PC-9 (cell line): ENCODE measurements around the gene ACSL4. TPM values are rescaled to one million over a fixed set of nuclear protein-coding genes. Genes with fewer than 3 reads are reported as not detected.

ENCODE experiments used
- BruUV-seq: library from RNA; stranded (reverse); fragments of 400-500 nt; replicated peaks from 2 replicates; lab custom pipeline; 2021; lab: Mats Ljungman, UMichigan
- CTCF ChIA-PET: fragments of 300-600 bp; sonication (Branson Sonifier 250); formaldehyde crosslinking; loops from one replicate; lab custom pipeline; 2022; ENCODE audit warnings: antibody characterized with exemption; lab: Charles Lee
- POLR2A ChIA-PET: fragments of 300-600 bp; sonication (Branson Sonifier 250); formaldehyde crosslinking; loops from one replicate; lab custom pipeline; 2022; ENCODE audit warnings: antibody characterized with exemption; ENCODE audit not compliant: unreplicated experiment; lab: Charles Lee
- DNase-seq, 2 experiments: peaks; one replicate each; pipeline versions ENCODE4 v3.0.0 to v3.0.0-alpha.2; 2015 to 2022; ENCODE audit warnings: mixed read lengths in 1 of 2
- H2AFZ ChIP-seq: fragments of 200-600 bp; sonication (generic); 2 replicates; pipeline ENCODE4 v1.8.1; 2017; ENCODE audit warnings: antibody characterized with exemption
- H3F3A ChIP-seq: fragments of 200-600 bp; sonication (generic); 2 replicates; pipeline ENCODE4 v1.8.1; 2017; ENCODE audit warnings: antibody characterized with exemption, mild to moderate bottlenecking, low read depth; ENCODE audit not compliant: insufficient read depth
- H3K27ac ChIP-seq: fragments of 200-600 bp; sonication (generic); 2 replicates; pipeline ENCODE4 v1.6.1; 2016; ENCODE audit warnings: mixed run types
- H3K27me3 ChIP-seq: fragments of 200-600 bp; sonication (generic); 2 replicates; pipeline ENCODE4 v1.6.1; 2016; ENCODE audit warnings: low read depth, mixed run types; ENCODE audit not compliant: insufficient read depth
- H3K36me3 ChIP-seq: fragments of 200-600 bp; sonication (generic); 2 replicates; pipeline ENCODE4 v1.6.1; 2016; ENCODE audit warnings: low read depth, mixed run types
- H3K4me1 ChIP-seq: fragments of 200-600 bp; sonication (generic); replicated peaks from 2 replicates; pipeline ENCODE4 v1.6.1; 2016; ENCODE audit warnings: mixed run types; ENCODE audit not compliant: insufficient read depth
- H3K4me2 ChIP-seq: fragments of 200-600 bp; sonication (generic); 2 replicates; pipeline ENCODE4 v1.6.1; 2017; ENCODE audit warnings: mixed run types
- H3K4me3 ChIP-seq: fragments of 200-600 bp; sonication (generic); 2 replicates; pipeline ENCODE4 v1.6.1; 2016; ENCODE audit warnings: mixed run types
- H3K79me2 ChIP-seq: fragments of 200-600 bp; sonication (generic); 2 replicates; pipeline ENCODE4 v1.6.1; 2017; ENCODE audit warnings: low read depth, mixed run types
- H3K9me2 ChIP-seq: fragments of 200-600 bp; sonication (generic); 2 replicates; pipeline ENCODE4 v1.8.1; 2017; ENCODE audit warnings: mild to moderate bottlenecking; ENCODE audit not compliant: insufficient read depth
- H3K9me3 ChIP-seq: fragments of 200-600 bp; sonication (generic); 2 replicates; pipeline ENCODE4 v1.8.1; 2016; ENCODE audit warnings: low read depth; ENCODE audit not compliant: insufficient read depth
- H4K20me1 ChIP-seq: fragments of 200-600 bp; sonication (generic); 2 replicates; pipeline ENCODE4 v1.8.1; 2017; ENCODE audit not compliant: insufficient read depth
- EZH2 ChIP-seq: fragments of 200-600 bp; sonication (generic); IDR thresholded peaks from 2 replicates; pipeline ENCODE4 v1.8.0; 2017; ENCODE audit warnings: antibody characterized with exemption, low read depth
- intact Hi-C: fragments of 100-400 bp; cut with micrococcal nuclease; formaldehyde crosslinking; loops from one replicate; pipeline ENCODE4 v1.10.0; 2022; ENCODE audit not compliant: unreplicated experiment
- total RNA-seq: library from RNA; stranded (reverse); gene quantifications from 2 replicates; pipeline ENCODE4 v1.2.3, GENCODE V29; 2021
- TF ChIP-seq, protein P1 (sequence below): fragments of 200-600 bp; sonication (generic); conservative IDR thresholded peaks from 2 replicates; pipeline ENCODE4 v1.6.1; 2017; ENCODE audit warnings: mixed run types, antibody characterized with exemption, mild to moderate bottlenecking, moderate library complexity

ACSL4 gene
- total RNA-seq, 1 experiment from 2014 or later: 81.1 TPM

DNA sequence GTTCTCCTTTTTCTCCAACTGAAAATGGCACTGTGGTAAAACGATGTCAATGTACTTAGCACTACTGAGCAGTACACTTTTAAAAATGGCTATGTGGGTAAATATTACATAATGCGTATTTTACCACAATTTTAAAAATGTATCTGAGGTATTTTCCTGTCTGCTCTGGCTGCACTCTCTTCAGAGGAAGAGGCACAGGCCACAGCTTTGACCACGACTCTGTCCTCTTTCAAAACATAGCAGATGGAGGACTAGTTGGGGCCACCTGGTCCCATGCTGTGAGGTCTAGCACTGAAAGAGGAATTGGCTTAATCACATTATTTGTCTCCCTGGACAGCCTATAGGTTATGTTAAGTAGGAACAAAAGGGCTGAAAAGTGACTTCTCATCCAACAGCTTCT lies 113.3 kb downstream of the ACSL4 start:
- no peak for DNase-seq
- ChIA-PET CTCF (no interaction called here), POLR2A (no interaction called here)
- no peak overlapping the region for H3K4me2 ChIP-seq
- H3K4me3 ChIP-seq: no peak overlapping the region
- no peaks in the 10 kb centered on the region for H3K36me3 ChIP-seq
- no TSS peak for BruUV-seq
- no peaks in the 10 kb centered on the region for H4K20me1 ChIP-seq
- no peak overlapping the region for H2AFZ ChIP-seq
- no peaks in the 10 kb centered on the region for H3K79me2 ChIP-seq
- H3K9me2 ChIP-seq: no peaks in the 10 kb centered on the region
- TF ChIP-seq EZH2: no peak
- TF ChIP-seq, protein P1, sequence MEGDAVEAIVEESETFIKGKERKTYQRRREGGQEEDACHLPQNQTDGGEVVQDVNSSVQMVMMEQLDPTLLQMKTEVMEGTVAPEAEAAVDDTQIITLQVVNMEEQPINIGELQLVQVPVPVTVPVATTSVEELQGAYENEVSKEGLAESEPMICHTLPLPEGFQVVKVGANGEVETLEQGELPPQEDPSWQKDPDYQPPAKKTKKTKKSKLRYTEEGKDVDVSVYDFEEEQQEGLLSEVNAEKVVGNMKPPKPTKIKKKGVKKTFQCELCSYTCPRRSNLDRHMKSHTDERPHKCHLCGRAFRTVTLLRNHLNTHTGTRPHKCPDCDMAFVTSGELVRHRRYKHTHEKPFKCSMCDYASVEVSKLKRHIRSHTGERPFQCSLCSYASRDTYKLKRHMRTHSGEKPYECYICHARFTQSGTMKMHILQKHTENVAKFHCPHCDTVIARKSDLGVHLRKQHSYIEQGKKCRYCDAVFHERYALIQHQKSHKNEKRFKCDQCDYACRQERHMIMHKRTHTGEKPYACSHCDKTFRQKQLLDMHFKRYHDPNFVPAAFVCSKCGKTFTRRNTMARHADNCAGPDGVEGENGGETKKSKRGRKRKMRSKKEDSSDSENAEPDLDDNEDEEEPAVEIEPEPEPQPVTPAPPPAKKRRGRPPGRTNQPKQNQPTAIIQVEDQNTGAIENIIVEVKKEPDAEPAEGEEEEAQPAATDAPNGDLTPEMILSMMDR: no peak
- no peak overlapping the region for H3K27ac ChIP-seq
- no peaks in the 10 kb centered on the region for H3K27me3 ChIP-seq
- intact Hi-C loops: no loop called here
- no peaks in the 10 kb centered on the region for H3K9me3 ChIP-seq
- no peaks in the 10 kb centered on the region for H3K4me1 ChIP-seq
- no peaks in the 10 kb centered on the region for H3F3A ChIP-seq

DNA sequence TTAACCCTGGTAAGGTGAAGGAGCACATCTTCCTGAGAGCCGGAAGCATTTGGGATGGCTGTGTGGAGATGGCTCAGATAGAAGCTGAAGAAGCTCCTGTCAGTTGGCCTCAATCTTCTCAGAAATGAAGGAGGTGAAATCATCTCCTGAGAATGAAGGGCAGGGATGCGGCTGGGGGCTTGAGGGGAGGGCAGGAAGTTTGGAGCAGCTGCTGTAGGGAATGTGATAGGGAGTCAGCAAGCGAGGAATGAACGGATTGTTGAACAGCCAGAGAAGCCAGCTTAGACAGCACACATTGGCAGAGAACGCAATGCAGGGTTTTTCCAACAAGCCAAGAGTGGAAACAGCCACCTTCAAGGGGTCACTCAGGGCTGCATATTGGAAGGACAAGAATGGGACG lies 118.1 kb downstream of the ACSL4 start:
- ChIA-PET CTCF (no interaction called here), POLR2A (no interaction called here)
- DNase-seq: no peak
- H3F3A ChIP-seq: no peaks in the 10 kb centered on the region
- H4K20me1 ChIP-seq: no peaks in the 10 kb centered on the region
- no TSS peak for BruUV-seq
- H3K27me3 ChIP-seq: 0 out of 2 replicates have a peak, but pooled peaks cover 6% of the 10 kb centered on the region
- no peak overlapping the region for H3K4me3 ChIP-seq
- intact Hi-C loops: no loop called here
- no peak overlapping the region for H3K27ac ChIP-seq
- H2AFZ ChIP-seq: no peak overlapping the region
- H3K9me3 ChIP-seq: no peaks in the 10 kb centered on the region
- no peak overlapping the region for H3K4me2 ChIP-seq
- H3K4me1 ChIP-seq: no peaks in the 10 kb centered on the region
- H3K36me3 ChIP-seq: no peaks in the 10 kb centered on the region
- H3K9me2 ChIP-seq: no peaks in the 10 kb centered on the region
- TF ChIP-seq EZH2: no peak
- TF ChIP-seq, protein P1: no peak
- H3K79me2 ChIP-seq: no peaks in the 10 kb centered on the region

DNA sequence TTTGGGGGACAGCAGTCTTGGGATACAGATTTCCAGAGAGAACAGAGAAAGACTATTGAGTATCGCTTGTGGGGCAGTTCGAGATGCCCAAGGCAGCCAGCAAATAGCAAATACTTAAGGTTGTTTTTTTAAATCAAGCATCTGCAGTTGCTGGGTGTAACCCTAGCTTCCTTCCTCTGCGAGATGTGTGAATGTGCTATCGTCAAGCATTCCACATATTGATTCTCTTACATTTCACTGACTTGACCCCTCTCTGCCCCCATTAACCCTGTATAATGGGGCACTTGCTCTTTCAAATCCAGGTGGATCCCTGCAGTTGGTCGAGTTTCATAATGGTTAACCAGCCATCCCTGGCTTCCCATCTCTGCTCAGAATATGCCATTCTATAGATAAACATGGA lies 131.6 kb downstream of the ACSL4 start:
- ChIA-PET POLR2A (no interaction called here), CTCF (no interaction called here)
- Histone ChIP-seq H3K4me1 (no peaks in the 10 kb centered on the region), H2AFZ (no peak overlapping the region), H3K4me2 (no peak overlapping the region), H4K20me1 (no peaks in the 10 kb centered on the region), H3K36me3 (no peaks in the 10 kb centered on the region), H3K79me2 (no peaks in the 10 kb centered on the region), H3K27me3 (peaks cover 64% of the 10 kb centered on the region), H3K4me3 (no peak overlapping the region), H3K9me2 (no peaks in the 10 kb centered on the region), H3K27ac (no peak overlapping the region), H3F3A (no peaks in the 10 kb centered on the region), H3K9me3 (no peaks in the 10 kb centered on the region)
- TF ChIP-seq, protein P1: no peak
- no peak for TF ChIP-seq EZH2
- intact Hi-C loops: no loop called here
- DNase-seq: no peak
- BruUV-seq: no TSS peak
